ENCODE results near the gene CIBAR2.
"Not testable (repeated sequence)": the region's sequence is repeated elsewhere in the genome, so short reads cannot be mapped to it uniquely, and the experiment has no call there.

The CIBAR2 gene

DNA sequence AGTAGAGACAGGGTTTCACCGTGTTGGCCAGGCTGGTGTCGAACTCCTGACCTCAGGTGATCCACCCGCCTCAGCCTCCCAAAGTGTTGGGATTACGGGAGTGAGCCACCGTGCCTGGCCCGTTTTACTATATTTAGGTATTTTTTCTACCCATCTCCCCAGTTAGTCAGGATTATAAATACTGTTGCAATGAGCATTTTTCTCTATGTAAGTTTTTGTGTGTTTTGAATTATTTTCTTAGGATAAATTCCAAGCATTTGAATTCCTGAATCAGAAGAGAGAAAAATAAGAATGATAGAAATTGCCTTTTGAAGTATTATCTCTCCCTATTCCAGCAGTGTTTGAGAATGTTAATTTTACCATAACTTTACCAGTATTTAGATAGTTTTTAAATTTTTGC, 48.1 kb downstream of the CIBAR2 start:
- in situ Hi-C loops (cut with MboI; ENCODE audit: low sequenced_read_pairs): no loop called here

- in situ Hi-C loops (cut with MboI; ENCODE audit: low sequenced_read_pairs): no loop called here
Observed at GRCh38 chr16:85062845-85063244, 49.4 kb downstream of the CIBAR2 start.

GRCh38 chr16:85062323-85062722, 49.9 kb downstream of the CIBAR2 start:
- in situ Hi-C loops (cut with MboI; ENCODE audit: low sequenced_read_pairs): no loop called here

GRCh38 chr16:85061566-85061965, 50.7 kb downstream of the CIBAR2 start:
- in situ Hi-C loops (cut with MboI; ENCODE audit: low sequenced_read_pairs): no loop called here

- in situ Hi-C loops (cut with MboI; ENCODE audit: low sequenced_read_pairs): no loop called here
Observed at GRCh38 chr16:85058909-85059308, 53.4 kb downstream of the CIBAR2 start.

GRCh38 chr16:85057948-85058347, 54.3 kb downstream of the CIBAR2 start:
- in situ Hi-C loops (cut with MboI; ENCODE audit: low sequenced_read_pairs): no loop called here

- in situ Hi-C loops (cut with MboI; ENCODE audit: low sequenced_read_pairs): no loop called here
Observed at GRCh38 chr16:85057212-85057889, 54.9 kb downstream of the CIBAR2 start.

DNA sequence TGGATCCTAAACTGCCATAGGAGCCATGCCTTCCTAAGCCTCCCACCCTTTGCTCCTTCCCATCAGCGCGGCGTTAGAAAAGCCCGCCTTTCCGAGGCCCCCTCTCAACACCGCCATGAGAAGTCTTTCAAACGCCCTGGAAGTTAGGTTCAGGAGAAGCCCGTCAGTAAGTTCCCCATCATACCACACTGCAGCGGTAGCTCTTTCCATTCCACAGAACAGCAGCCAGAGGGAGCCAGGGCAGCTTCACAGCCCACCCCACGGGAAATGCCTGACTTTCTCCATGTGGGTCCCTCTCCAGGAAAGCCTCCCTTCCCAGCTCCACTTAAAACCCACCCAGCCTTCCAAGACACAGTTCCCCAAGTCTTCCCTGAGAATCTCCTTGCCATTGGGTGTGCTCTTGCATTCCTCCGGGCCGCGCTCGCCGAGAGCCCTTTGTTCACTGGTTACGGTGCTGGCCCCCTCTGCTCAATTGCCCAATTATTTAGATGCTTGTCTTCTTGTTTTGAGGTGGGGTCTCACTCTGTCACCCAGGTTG, 56.0 kb downstream of the CIBAR2 start:
- in situ Hi-C loops (cut with MboI; ENCODE audit: low sequenced_read_pairs): no loop called here

DNA sequence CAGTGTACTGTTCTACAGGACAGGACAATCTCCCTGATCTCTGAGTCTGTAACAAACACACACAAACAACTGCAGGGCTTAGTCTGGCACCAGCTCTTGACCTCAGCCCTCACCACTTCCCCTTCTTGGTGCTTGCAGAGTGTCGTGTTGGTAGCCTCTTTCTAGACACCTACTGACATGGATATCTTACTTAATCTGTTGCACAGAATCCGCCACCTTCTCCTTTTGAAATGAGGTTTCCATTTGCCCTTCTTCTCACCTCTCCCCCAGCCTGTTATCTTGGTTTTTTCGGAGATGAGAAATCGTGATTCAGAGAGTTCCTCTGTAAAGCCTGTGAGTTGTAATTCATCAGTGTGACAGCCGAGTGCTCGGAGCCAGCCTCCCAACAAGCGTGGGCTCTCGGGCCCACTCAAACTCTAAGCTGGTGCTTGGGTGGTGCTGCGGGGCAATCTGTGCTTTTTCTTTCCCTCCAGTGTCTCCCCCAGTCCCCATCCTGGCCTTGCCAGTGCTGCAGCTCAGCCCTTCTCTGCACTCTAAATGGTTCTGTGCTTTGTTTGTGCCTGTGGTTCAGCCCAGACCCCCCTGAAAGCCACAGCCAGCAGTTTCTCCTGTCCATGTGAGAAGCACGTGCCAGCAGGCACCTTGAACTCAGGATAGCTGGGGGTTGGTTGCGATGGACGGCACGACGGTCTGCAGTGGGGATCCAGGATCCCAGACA, 56.6 kb downstream of the CIBAR2 start:
- in situ Hi-C loops (cut with MboI; ENCODE audit: low sequenced_read_pairs): no loop called here

GRCh38 chr16:85054948-85055492, 57.3 kb downstream of the CIBAR2 start:
- in situ Hi-C loops (cut with MboI; ENCODE audit: low sequenced_read_pairs): no loop called here

DNA sequence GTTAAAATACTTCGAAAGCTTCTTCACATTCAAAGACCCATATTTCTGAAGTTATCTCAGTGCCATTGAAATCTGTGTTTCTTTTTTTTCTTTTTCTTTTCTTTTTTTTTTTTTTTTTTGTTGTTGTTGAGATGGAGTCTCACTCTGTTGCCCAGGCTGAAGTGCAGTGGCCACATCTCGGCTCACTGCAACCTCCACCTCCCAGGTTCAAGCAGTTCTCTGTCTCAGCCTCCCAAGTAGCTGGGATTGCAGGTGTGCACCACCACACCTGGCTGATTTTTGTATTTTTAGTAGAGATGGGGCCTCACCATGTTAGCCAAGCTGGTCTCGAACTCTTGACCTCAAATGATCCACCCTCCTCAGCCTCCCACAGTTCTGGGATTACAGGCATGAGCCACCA, 58.0 kb downstream of the CIBAR2 start:
- in situ Hi-C loops (cut with MboI; ENCODE audit: low sequenced_read_pairs): not testable (repeated sequence)

DNA sequence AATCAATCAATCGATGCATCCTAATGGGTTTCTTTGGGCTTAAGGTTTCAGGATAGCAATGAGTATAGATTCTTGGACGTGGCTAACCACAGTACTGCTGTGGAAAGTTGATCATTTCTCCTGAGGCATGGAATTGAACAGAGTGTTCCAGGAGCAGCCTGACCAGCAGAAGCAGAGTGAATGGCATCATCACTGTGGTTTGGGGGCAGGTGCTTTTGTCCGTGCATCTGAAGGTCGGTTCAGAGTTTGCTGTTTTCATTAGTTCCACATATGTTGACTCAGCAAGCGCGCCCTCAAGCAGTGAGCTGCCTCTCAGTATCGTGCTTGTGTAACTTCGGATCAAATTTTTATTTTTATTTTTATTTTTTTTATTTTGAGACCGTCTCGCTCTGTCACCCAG, 59.7 kb downstream of the CIBAR2 start:
- in situ Hi-C loops (cut with MboI; ENCODE audit: low sequenced_read_pairs): no loop called here

DNA sequence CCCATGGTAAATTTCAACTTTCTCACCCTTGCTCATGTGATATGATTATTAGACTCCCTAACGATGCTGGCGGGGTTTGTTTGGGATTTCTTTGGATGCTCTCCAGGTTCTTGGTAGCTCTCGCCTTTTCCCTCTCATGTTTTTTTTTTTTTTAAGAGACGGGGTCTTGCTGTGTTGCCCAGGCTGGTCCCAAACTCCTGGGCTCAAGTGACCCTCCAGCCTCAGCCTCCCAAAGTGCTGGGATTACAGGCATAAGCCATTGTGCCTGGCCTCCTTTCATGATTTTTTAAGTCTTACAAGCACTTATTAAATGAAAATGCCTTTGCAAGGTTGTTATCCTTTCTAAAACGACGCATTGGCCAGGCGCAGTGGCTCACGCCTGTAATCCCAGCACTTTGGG, 60.6 kb downstream of the CIBAR2 start:
- in situ Hi-C loops (cut with MboI; ENCODE audit: low sequenced_read_pairs): no loop called here

GRCh38 chr16:85051067-85051581, 61.1 kb downstream of the CIBAR2 start:
- in situ Hi-C loops (cut with MboI; ENCODE audit: low sequenced_read_pairs): no loop called here

DNA sequence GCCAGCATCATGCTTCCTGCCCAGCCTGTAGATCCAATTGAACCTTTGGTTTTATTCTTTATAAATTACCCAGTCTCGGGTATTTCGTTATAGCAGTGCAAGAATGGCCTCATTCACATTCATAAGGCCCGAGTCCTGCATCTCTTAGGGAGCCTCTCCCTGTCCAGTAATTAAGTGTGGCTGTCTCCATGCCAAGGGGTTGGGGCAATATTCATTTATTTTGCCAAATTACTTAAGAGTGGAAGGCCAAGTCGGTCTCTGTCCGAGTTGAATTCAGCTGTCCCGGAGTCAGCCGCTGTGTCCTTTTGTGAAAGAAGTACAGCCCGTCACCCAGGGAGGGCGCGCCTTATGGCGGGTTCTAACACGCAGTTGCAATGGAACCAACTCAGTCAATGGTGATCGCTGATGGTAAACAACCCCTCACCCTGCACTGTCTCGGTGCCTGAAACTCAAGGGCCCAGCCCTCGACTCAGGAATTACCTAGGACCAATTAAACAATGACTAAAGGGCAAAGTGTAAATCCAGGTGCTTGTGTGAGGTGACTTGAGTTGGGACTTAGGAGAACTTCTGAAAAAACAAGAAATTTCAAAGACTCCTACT, 62.5 kb downstream of the CIBAR2 start:
- in situ Hi-C loops (cut with MboI; ENCODE audit: low sequenced_read_pairs): no loop called here

DNA sequence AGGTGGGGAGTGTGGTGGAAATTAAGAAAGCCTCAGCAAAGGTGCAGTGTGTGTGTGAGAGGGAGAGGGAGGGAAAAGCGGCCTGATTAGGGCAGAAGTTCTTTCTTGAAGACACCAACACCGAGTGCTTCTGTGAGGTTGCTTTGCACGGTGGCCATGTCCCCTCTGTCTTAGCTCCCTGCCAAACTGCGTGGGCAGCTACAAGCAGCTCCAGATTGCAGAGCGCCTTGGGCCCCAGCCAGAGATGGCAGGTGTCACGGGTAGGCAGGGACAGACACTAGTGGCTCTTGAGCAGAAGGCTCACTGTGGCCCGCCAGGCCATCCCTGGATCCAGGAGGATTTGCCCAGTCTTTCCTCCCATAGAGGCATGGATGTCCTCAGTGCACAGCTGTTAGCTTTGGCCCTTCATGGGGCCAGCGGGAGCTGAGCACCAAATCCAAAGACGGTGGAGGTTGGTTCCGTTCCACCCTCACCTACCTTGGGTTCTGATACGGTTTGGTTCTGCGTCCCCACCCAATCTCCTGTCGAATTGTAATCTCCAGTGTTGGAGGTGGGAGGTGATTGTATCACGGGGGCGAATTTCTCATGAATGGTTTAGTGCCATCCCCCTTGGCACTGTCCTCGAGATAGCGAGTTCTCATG, 63.2 kb downstream of the CIBAR2 start:
- in situ Hi-C loops (cut with MboI; ENCODE audit: low sequenced_read_pairs): no loop called here

Data from HL-60/S4 treated with phorbol 12-myristate 13-acetate at 8.2 ng/mL for 4 days and 3 days (cell line).